Glutamatergic neuron (in vitro differentiated cells): ENCODE measurements around the gene NRDE2. TPM values are rescaled to one million over a fixed set of nuclear protein-coding genes. Genes with fewer than 3 reads are reported as not detected.
"Not testable (repeated sequence)": the region's sequence is repeated elsewhere in the genome, so short reads cannot be mapped to it uniquely, and the experiment has no call there.

ENCODE experiments used
- DNase-seq: peaks from one replicate; pipeline ENCODE4 v3.0.0; 2022
- H3K27ac Mint-ChIP-seq: one replicate; pipeline ENCODE4 v1.8.0; 2020; ENCODE audit warnings: mild to moderate bottlenecking, mixed read lengths, inconsistent platforms; ENCODE audit not compliant: unreplicated experiment
- H3K27me3 Mint-ChIP-seq: one replicate; pipeline ENCODE4 v1.8.0; 2020; ENCODE audit warnings: mild to moderate bottlenecking, moderate library complexity, mixed read lengths, inconsistent platforms; ENCODE audit not compliant: unreplicated experiment
- H3K36me3 Mint-ChIP-seq: one replicate; pipeline ENCODE4 v1.8.0; 2020; ENCODE audit warnings: mild to moderate bottlenecking, mixed read lengths, inconsistent platforms; ENCODE audit not compliant: unreplicated experiment
- H3K4me1 Mint-ChIP-seq: one replicate; pipeline ENCODE4 v1.8.0; 2020; ENCODE audit warnings: mild to moderate bottlenecking, low read depth, mixed read lengths, inconsistent platforms; ENCODE audit not compliant: unreplicated experiment
- H3K4me3 Mint-ChIP-seq: one replicate; pipeline ENCODE4 v1.8.0; 2020; ENCODE audit warnings: mild to moderate bottlenecking, mixed read lengths, inconsistent platforms; ENCODE audit not compliant: unreplicated experiment
- H3K9me3 Mint-ChIP-seq: one replicate; pipeline ENCODE4 v1.8.0; 2020; ENCODE audit warnings: mild to moderate bottlenecking, moderate library complexity, mixed read lengths, inconsistent platforms; ENCODE audit not compliant: unreplicated experiment
- CTCF ChIP-seq: fragments of 200-600 bp; sonication (generic); IDR thresholded peaks from one replicate; pipeline ENCODE4 v1.5.0; 2021; ENCODE audit not compliant: partially characterized antibody, unreplicated experiment
- total RNA-seq: library from RNA; stranded (reverse); fragmentation: NEBNext Ultra II Directional; extraction: Animal tissue kit (Norgen Biotek cat#: 25700); gene quantifications from one replicate; pipeline ENCODE4 v1.2.1, GENCODE V29; 2021; ENCODE audit not compliant: unreplicated experiment

Gene NRDE2
- total RNA-seq, 1 donor from 2014 or later = 22.4 TPM

DNA sequence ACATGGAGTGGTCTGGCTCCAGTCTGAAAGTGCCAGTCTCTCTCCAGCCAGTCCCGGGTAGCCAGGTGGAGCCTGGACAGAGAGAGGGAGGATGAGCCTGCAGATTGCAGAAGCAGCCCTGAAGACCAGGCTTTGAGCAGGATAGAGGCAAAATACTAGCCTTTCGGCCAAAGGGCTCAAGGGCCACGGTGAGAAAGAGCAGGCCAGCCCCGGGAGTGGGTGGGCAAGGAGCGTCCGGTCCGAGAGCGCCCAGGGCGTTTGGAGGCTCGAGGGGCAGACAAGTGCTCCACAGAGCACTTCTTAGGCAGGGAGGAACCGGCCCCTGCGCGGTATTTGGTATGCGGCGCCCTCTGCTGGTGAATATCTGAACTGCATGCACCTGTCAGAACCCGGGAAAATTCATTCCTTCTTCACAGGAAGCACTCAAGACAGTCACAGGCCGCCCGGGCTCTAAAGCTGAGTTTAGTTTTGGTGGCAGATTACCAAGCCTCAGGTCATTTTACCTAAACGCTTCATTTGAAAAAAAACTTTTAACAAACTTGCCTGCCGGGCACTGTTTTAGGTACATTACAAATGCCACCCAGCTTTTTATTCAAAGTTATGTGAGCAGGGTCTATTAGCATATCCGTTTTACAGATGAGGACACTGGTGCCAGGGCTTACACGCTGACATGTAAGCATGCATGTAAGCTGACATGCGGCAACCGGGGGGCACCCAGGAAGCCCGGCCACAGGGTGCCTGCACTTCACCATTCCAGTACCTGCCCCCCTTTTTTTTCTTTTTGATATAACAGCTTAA lies 96.4 kb downstream of the NRDE2 start:
- TF ChIP-seq CTCF = peak; percentile 100
- Mint-ChIP-seq H3K4me3 (no peak overlapping the region), H3K36me3 (peaks cover 19% of the 10 kb centered on the region), H3K27ac (no peak overlapping the region), H3K9me3 (peaks cover 15% of the 10 kb centered on the region), H3K27me3 (no peaks in the 10 kb centered on the region), H3K4me1 (no peaks in the 10 kb centered on the region)
- peak; percentile 77 for DNase-seq

- H3K9me3 Mint-ChIP-seq, H3K27ac Mint-ChIP-seq, H3K4me3 Mint-ChIP-seq, H3K4me1 Mint-ChIP-seq, H3K27me3 Mint-ChIP-seq, H3K36me3 Mint-ChIP-seq, DNase-seq: not testable (repeated sequence)
Observed at GRCh38 chr14:90229942-90230341, 101.8 kb downstream of the NRDE2 start.

DNA sequence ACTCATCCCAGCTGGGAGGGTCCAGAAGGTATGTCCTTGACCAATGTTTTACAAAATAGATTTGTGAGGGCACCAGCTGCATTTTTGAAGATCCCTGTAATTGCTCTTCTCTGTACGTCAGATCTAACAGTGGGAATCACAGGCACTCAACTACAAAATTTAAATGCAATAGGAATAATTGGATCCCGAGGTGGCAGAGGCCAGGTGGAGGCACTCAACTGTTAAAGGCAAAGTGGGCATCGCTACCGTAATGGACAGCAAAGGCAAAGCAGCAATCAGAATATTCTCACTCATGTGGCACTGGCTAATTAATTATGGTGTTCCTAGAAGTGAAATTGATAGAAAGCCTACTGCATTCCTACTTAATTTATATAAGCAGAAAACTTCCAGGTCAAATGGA lies 103.3 kb downstream of the NRDE2 start:
- no peak overlapping the region for H3K4me3 Mint-ChIP-seq
- no peak for DNase-seq
- no peak for TF ChIP-seq CTCF
- no peaks in the 10 kb centered on the region for H3K36me3 Mint-ChIP-seq
- H3K27ac Mint-ChIP-seq = no peak overlapping the region
- peaks cover 2% of the 10 kb centered on the region for H3K27me3 Mint-ChIP-seq
- H3K9me3 Mint-ChIP-seq = no peaks in the 10 kb centered on the region
- no peaks in the 10 kb centered on the region for H3K4me1 Mint-ChIP-seq

Other genes with a start within 250 kb of the NRDE2 start
- gene PSMC1, start 75.4 kb downstream of the NRDE2 start, total RNA-seq = 113 TPM
- 590 TPM for gene CALM1, start 65.1 kb upstream of the NRDE2 start, total RNA-seq